Activated B cell treated with CpG ODN at 0.5 μM for 24 hours (primary cell): ENCODE results near the gene ZBTB40. TPM values are rescaled to one million over a fixed set of nuclear protein-coding genes. Genes with fewer than 3 reads are reported as not detected.

Experiments
- ATAC-seq: fragments of 200-7000 bp; cut with Tn5 transposase; one replicate; pipeline ENCODE4 v1.10.0; 2021; ENCODE audit warnings: low read depth, mild to moderate bottlenecking, moderate library complexity
- CTCF ChIA-PET: fragments of 350-600 bp; sonication (Branson Sonifier 250); formaldehyde crosslinking; loops from one replicate; lab custom pipeline; 2021; ENCODE audit warnings: antibody characterized with exemption; lab: Charles Lee
- POLR2A ChIA-PET: fragments of 350-600 bp; sonication (Branson Sonifier 250); formaldehyde crosslinking; loops from one replicate; lab custom pipeline; 2021; ENCODE audit warnings: antibody characterized with exemption; lab: Charles Lee
- DNase-seq: peaks from one replicate; pipeline ENCODE4 v3.0.0; 2022
- H3K27ac Mint-ChIP-seq: one replicate; pipeline ENCODE4 v1.8.0; 2020; ENCODE audit warnings: mixed read lengths
- H3K27me3 Mint-ChIP-seq: one replicate; pipeline ENCODE4 v1.8.0; 2021; ENCODE audit warnings: mixed read lengths
- H3K36me3 Mint-ChIP-seq: one replicate; pipeline ENCODE4 v1.8.0; 2021; ENCODE audit warnings: low read depth, mixed read lengths
- H3K4me1 Mint-ChIP-seq: one replicate; pipeline ENCODE4 v1.8.0; 2021; ENCODE audit warnings: mixed read lengths
- H3K4me3 Mint-ChIP-seq: one replicate; pipeline ENCODE4 v1.8.0; 2020; ENCODE audit warnings: mild to moderate bottlenecking, mixed read lengths
- H3K9me3 Mint-ChIP-seq: one replicate; pipeline ENCODE4 v1.8.0; 2020; ENCODE audit warnings: mixed read lengths
- intact Hi-C: fragments of 100-400 bp; cut with micrococcal nuclease; formaldehyde crosslinking; loops from one replicate; pipeline ENCODE4 v1.15.1; 2024
- total RNA-seq: library from RNA; stranded (reverse); gene quantifications from 2 replicates; pipeline ENCODE4 v1.2.3, GENCODE V29; 2022
- TF ChIP-seq, protein P1 (sequence below): fragments of 200-600 bp; IDR thresholded peaks from one replicate; pipeline ENCODE4 v1.8.0; 2022; ENCODE audit warnings: antibody characterized with exemption, mild to moderate bottlenecking

ZBTB40 gene
- total RNA-seq, 1 donor from 2014 or later, result 36.2 TPM

DNA sequence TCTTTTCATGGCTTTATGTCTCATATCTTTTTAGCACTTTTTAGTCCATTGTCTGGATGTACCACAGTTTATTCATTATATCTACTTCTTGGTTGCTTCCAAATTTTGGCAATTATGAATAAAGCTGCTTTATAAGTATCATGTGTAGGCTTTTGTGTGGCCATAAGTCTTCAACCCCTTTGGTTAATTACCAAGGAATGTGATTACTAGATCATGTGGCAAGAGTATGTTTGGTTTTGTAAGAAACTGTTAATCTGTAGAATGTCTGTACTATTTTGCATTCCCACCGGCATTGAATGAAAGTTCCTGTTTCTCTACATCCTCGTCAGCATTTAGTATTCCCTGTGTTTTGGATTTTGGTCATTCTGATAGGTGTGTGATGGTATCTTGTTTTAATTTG, 31.5 kb downstream of the ZBTB40 start:
- TF ChIP-seq, protein P1, sequence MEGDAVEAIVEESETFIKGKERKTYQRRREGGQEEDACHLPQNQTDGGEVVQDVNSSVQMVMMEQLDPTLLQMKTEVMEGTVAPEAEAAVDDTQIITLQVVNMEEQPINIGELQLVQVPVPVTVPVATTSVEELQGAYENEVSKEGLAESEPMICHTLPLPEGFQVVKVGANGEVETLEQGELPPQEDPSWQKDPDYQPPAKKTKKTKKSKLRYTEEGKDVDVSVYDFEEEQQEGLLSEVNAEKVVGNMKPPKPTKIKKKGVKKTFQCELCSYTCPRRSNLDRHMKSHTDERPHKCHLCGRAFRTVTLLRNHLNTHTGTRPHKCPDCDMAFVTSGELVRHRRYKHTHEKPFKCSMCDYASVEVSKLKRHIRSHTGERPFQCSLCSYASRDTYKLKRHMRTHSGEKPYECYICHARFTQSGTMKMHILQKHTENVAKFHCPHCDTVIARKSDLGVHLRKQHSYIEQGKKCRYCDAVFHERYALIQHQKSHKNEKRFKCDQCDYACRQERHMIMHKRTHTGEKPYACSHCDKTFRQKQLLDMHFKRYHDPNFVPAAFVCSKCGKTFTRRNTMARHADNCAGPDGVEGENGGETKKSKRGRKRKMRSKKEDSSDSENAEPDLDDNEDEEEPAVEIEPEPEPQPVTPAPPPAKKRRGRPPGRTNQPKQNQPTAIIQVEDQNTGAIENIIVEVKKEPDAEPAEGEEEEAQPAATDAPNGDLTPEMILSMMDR, result no peak
- POLR2A ChIA-PET, result no interaction called here
- H3K4me1 Mint-ChIP-seq, result peaks cover 3% of the 10 kb centered on the region
- peaks cover 36% of the 10 kb centered on the region for H3K36me3 Mint-ChIP-seq
- H3K27me3 Mint-ChIP-seq, result no peaks in the 10 kb centered on the region
- ATAC-seq, result no peak
- no peak overlapping the region for H3K4me3 Mint-ChIP-seq
- intact Hi-C loops, result no loop called here
- H3K9me3 Mint-ChIP-seq, result peaks cover 26% of the 10 kb centered on the region
- no peak overlapping the region for H3K27ac Mint-ChIP-seq
- no peak for DNase-seq
- CTCF ChIA-PET, result no interaction called here

DNA sequence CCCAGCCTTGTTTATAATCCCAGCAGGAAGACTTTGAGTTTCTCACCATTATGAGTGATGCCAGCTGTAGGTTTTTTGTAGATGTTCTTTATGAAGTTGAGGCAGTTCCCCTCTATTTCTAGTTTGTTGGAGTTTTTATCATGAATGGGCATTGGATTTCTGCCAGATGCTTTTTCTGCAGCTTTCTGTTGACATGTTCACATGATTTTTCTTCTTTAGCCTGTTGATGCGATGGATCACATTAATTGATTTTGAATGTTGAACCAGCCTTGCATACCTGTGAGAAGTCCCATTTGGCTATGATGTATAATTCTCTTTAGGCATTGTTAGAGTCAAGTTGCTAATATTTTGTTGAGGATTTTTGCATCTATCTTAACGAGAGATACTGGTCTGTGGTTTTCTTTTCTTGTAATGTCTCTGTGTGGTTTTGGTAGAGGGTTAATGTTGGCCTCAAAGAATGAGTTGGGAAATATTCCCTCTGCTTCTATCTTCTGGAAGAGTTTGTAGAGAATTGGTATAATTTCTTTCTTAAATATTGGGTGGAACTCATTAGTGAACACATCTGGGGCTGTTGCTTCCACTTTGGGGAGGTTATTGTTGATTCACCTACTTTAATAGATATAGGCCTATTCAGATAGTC, 33.2 kb downstream of the ZBTB40 start:
- H3K27me3 Mint-ChIP-seq, result no peaks in the 10 kb centered on the region
- H3K27ac Mint-ChIP-seq, result no peak overlapping the region
- CTCF ChIA-PET, result no interaction called here
- POLR2A ChIA-PET, result no interaction called here
- peaks cover 3% of the 10 kb centered on the region for H3K4me1 Mint-ChIP-seq
- ATAC-seq (no peak), DNase-seq (no peak)
- intact Hi-C loops, result no loop called here
- H3K9me3 Mint-ChIP-seq, result peaks cover 17% of the 10 kb centered on the region
- TF ChIP-seq, protein P1, result no peak
- H3K36me3 Mint-ChIP-seq, result peaks cover 30% of the 10 kb centered on the region
- no peak overlapping the region for H3K4me3 Mint-ChIP-seq

DNA sequence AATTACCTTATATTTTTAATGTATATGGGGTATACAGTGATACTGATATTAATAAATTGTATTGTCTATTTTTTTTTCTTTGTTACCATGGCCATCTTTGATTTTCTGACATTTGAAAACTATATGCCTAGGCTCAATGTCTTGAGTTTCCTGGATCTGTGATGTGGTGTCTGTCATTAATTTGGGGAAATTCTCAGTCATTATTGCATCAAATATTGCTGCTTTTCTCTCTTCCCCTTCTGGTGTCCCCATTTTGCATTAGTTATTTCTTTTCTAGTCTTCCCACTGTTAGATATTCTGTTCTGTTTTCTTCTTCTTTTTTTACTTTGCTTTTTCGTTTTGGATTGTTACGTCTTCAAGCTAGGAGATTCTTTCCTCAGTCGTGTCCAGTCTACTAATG, 33.8 kb downstream of the ZBTB40 start:
- ChIA-PET CTCF (no interaction called here), POLR2A (no interaction called here)
- intact Hi-C loops, result no loop called here
- Mint-ChIP-seq H3K4me3 (no peak overlapping the region), H3K4me1 (peaks cover 3% of the 10 kb centered on the region), H3K27ac (no peak overlapping the region), H3K27me3 (no peaks in the 10 kb centered on the region), H3K9me3 (peaks cover 17% of the 10 kb centered on the region), H3K36me3 (peaks cover 26% of the 10 kb centered on the region)
- DNase-seq (no peak), ATAC-seq (no peak)
- TF ChIP-seq, protein P1, result no peak

DNA sequence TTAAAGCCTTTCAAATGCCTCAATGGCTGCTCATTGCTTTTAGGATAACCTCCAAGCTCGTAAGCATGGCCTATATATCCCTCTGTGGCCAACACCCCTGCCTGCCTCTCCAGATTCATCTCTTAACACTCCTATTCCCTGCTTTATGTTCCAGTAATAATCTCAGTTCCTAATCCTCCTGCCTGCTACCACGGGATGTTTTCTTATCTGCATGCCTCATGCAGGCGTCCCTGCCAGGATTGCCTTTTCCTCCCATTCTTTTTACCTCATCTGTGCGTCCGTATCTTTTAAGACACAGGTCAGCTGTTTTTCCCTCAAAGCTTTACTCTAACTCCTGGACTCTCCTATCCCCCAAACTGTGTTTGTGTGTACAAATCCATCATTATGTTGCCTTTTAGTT, 36.1 kb downstream of the ZBTB40 start:
- peaks cover 3% of the 10 kb centered on the region for H3K4me1 Mint-ChIP-seq
- H3K27ac Mint-ChIP-seq, result no peak overlapping the region
- ATAC-seq (no peak), DNase-seq (no peak)
- peaks cover 17% of the 10 kb centered on the region for H3K9me3 Mint-ChIP-seq
- TF ChIP-seq, protein P1, result no peak
- CTCF ChIA-PET, result no interaction called here
- H3K36me3 Mint-ChIP-seq, result peaks cover 40% of the 10 kb centered on the region
- POLR2A ChIA-PET, result no interaction called here
- intact Hi-C loops, result no loop called here
- no peaks in the 10 kb centered on the region for H3K27me3 Mint-ChIP-seq
- H3K4me3 Mint-ChIP-seq, result no peak overlapping the region

- Mint-ChIP-seq H3K4me1 (peaks cover 3% of the 10 kb centered on the region), H3K36me3 (peaks cover 41% of the 10 kb centered on the region), H3K9me3 (peaks cover 16% of the 10 kb centered on the region), H3K27me3 (no peaks in the 10 kb centered on the region), H3K4me3 (no peak overlapping the region), H3K27ac (no peak overlapping the region)
- TF ChIP-seq, protein P1, result no peak
- ATAC-seq, result no peak
- intact Hi-C loops, result no loop called here
- no peak for DNase-seq
- CTCF ChIA-PET, result no interaction called here
- POLR2A ChIA-PET, result no interaction called here
These were observed 36.7 kb downstream of the ZBTB40 start for GRCh38 chr1:22488319-22488718.
